NCI-H524 (cell line): ENCODE results near the gene TNF.
A peak's percentile ranks its signal among the peaks of the same experiment; 100 is the strongest.

Experiments
- DNase-seq, 2 experiments: peaks; one replicate each; lab custom pipeline; 2025; lab: John Stamatoyannopoulos, UW

TNF gene

DNA sequence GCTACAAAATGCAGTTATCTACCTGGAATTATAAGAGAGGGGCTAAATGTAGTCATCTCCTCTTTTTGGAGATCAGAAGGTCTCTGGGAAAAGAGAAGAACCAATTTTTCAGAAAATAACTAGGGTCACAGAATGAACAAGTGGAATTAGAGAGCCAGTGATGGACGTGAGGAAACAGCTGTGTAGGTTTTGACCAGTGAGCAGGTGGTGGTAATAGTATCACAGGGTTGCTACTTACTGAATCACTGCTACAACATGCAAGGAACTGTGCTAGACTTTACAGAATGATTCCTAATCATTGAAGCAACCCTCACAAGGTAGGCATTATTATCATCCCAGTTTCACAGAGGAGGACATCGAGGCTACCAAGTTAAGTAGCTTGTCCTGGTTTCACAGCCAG, 30.7 kb upstream of the TNF start:
- no peak for DNase-seq

DNA sequence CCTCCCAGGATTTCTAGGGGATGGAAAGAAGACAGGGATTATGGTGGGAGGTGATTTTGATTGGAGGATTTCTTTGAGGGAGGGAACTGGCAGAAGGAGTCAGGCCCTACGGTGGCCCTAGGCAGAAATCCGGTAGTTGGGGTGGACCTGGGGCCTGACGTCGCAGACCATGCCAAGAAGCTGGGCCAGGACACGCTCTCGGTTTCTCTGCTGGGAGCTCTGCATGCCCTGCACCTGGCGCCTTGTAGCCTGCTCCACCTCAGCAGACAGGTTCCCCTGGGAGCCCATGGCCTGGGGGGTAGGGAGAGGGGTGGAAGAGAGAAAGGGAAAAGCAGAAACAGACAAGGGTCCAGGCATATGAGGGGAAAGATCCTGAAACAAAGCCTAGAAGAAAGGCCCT, 30.1 kb upstream of the TNF start:
- no peak for DNase-seq

DNA sequence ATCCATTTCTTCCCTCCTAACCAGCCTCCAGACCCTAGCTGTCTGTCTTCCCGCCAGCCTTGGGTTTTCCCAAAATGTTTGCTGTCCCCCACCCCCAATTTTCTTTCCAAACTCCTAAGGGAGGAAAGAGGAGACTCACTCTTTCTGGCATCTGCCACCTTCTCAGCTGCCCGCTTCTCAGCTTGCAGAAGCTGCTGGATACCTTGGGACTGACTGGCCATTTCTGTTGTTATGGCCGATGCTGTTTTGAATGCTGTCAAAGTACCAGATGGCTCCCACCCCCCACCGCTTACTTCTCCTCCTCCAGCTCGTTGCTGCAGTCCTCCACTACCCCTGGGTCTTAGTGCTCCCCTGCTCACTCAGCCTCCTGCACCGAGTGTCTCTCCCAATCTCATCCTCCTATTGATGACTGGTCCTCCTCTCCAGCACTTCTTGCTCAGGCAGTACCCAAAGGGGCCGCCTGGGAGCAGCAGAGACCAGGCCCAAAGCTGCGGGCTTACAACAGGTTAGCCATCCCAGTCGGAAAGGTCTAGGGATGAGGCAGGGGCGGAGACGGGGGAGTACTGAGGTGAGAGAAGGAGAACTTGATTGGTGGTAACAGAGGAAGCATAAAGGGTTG, 28.9 kb upstream of the TNF start, which contains the start of gene ATP6V1G2:
ATP6V1G2 (minus strand) TSS at position 270 of the 619 bp plus-strand sequence; CDS start at position 221, 49 bp downstream.
- peak; percentile 91 to 94 for DNase-seq

DNA sequence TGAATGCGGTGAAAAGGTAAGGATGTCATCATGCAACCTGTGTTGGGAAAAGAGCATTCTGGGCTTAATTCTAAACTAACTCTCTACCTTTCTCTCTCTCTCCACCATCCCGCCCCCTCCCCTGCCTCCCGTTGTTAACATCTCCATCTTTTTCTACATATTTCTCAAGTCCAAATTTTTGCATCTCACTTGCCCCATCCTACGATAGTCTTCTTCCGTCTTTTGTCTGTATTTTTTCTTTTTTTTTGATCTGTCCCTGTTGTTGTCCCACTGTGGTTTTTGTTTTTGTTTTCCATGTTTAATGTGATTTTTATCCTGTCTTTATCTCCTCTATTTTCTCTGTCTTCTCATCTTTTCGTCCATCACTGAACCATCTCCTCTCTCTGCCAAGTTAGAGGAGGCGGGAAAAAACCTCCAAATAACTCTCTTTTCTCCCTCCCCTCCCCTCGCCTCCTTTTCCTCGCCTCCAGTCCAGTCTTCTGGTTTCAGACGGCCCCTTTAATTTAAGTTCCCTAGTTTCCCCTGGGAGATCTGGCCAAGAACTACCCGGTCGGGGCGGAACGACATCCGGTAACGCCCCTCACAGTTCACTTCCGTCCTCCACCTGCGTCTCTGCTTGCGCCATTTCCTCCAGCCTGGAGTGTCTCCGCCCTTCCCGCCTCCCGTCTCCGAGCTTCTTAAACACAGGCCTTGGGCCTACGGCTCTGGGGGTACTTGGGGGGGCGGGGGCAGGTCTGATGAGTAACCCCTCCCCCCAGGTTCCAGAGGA, 28.2 kb upstream of the TNF start, which contains the start of gene NFKBIL1:
NFKBIL1 (plus strand) TSS at position 651 of the 769 bp plus-strand sequence; CDS start at position 738, 87 bp downstream.
- DNase-seq, result peak; percentile 95 to 98

DNA sequence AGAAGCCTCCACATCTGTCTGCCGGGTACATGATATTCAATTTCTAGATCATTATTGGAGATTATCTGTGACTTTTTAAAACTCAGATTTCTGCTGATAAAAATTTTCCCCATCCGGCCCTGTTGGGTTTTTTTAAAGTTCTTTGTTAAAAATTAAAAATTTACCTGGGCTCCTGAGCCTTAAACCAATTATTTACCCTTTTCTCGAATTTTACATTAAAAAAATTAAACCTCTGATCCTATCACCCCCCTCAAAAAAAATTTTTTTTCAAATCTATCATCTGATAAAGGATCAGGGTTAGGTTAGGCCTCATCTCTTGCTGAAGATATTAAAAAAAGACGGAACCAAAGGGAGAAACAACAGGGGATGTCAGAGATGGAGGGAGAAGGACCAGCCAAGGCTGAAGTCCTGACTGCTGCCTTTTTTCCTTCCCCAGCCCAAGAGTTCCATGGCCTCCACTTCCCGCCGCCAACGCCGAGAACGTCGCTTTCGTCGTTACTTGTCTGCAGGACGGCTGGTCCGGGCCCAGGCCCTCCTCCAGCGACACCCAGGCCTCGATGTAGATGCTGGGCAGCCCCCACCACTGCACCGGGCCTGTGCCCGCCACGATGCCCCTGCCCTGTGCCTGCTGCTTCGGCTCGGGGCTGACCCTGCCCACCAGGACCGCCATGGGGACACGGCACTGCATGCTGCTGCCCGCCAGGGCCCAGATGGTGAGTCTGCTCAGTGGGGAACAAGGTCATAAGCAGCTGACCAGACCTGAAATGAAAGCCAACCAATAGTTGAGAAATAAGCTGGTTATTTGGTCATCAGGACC, 27.4 kb upstream of the TNF start:
- DNase-seq, result no peak

DNA sequence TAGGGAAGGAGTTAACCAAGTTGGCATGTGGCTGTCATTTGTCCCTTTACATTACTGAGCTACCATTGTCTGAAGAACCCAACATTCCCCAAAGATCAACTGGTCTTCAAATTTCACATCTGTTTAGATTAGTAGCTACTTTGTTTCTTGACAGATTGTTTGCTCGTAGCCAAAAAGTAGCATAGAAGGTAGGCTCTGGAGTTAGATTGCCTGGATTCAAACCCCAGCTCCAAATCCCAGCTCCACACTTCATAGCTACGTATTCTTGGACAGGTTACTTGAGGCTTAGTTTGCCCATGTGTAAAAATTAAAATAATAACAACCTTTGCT, 26.9 kb upstream of the TNF start:
- DNase-seq, result no peak

DNA sequence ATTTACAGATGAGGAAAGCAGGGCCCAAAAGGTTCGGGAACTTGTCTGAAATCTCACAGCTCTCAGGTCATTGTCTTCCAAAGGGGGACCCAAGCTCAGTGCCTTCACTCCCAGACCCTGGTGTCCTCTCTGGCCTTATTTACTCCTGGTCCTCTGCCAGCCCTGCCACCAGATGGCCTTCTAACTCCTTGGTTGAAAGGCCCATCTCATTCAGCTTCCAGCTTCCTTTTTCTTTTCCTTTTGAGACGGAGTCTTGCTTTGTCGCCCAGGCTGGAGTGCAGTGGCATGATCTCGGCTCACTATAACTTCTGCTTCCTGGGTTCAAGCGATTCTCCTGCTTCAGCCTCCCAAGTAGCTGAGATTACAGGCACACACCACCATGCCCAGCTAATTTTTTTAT, 24.0 kb upstream of the TNF start:
- peak; percentile 9 to 47 for DNase-seq

DNA sequence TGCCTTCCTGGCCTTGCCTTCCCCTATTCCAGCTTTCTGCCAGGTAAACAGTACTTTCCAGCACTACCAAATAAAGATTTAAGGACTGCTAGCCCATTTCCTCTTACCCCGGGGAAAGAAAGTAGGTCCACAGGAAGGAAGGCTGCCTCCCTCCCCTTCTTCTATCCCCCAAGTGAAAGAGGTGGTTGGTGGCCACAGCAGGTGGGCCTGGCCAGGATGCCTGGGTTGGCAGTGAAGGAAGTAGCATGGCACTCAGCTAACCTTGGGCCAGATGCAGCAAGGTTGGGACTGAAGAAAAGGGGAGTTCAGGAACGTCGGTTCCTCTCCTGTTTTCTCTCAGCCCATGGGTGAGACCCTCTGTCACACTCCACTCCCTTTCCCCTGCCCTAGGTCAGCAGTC, 19.1 kb upstream of the TNF start:
- no peak for DNase-seq

DNA sequence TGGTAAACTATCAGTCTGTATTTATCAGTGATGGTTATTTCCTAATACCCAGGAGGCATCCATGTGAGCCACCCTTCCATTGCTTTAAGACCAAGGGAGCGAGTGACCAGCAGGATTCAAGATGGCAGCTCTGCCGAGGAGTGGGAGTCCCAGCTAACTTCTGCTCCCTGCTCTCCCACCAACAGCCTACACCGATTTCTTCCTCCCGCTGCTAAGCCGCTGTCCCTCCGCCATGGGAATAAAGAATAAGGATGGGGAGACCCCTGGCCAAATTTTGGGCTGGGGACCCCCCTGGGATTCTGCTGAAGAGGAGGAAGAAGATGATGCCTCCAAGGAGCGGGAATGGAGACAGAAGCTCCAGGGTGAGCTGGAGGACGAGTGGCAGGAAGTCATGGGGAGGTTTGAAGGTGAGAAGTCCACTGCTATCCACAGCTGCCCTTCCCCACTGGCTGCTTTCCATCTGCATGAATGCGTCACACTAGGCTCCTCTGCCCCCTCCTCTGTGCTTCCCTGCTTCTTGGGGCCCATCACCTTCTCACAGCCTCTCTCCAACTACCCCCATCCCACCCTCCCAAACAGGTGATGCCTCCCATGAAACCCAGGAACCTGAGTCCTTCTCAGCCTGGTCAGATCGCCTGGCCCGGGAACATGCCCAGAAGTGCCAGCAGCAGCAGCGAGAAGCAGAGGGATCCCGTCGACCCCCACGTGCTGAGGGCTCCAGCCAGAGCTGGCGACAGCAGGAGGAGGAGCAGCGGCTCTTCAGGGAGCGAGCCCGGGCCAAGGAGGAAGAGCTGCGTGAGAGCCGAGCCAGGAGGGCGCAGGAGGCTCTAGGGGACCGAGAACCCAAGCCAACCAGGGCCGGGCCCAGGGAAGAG, 17.7 kb upstream of the TNF start:
- DNase-seq, result no peak

DNA sequence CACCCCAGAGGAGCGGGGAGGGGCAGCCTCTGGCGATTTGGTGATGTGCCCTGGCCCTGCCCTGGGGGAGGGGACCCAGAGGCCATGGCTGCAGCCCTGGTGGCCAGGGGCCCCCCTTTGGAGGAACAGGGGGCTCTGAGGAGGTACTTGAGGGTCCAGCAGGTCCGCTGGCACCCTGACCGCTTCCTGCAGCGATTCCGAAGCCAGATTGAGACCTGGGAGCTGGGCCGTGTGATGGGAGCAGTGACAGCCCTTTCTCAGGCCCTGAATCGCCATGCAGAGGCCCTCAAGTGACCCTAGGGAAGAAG, 17.1 kb upstream of the TNF start:
- DNase-seq, result no peak

DNA sequence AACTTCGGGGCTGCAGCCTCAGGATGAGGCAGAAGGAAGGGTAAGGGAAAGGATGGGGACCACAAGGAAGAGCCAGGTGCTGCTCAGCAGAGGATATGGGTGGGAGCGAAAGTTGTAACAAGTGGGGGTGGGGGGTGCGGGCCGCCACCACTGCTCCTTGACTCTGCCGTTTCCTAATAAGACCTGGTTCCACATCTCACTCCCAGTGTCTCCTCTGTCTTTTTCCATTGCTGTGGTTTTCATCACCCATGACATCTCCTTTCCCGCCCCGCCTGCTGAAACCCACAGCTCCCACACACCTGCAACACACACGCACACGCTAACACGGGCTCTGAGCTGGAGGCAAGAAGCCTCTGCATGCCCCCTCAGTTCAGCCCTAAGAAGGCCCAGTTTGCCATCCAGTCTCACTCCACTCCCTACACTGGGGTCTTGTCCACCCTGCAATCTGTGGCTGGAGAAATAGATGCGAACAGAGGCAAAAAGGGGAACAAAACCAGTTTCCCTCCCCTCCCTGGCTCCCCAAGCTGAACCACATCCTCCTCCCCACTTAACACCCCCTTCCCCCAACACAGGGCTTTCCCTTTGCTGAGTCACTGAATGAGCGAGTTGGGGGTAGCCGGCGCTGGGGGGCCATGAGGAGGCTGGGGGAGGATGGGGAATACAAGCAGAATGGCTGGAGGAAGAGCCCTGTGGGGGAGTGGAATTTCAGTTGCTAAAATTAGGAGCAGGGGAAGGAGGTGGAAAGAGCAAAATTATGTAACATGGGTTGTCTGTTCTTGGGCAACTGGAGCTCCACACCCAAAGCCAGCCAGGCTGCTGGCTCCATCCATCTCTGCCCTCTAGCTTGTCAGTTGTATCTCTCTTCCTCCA, 16.5 kb upstream of the TNF start:
- DNase-seq, result no peak

DNA sequence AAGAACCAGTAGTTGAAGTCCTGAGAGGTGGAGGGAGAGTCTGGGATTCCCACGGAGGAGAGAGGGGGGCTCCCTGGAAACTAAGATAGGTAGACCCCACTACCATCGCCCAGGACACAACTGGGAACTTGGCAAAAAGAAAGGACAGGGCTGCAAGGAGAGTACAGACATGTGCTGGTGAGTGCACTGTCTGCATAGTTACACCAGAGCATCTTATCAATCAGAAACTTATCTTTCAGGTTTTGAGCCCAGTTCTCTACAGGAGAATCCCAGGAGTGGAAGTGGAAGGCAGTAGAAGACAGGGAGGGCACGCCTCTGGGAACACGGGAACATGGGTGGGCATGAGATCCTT, 15.8 kb upstream of the TNF start:
- no peak for DNase-seq

DNA sequence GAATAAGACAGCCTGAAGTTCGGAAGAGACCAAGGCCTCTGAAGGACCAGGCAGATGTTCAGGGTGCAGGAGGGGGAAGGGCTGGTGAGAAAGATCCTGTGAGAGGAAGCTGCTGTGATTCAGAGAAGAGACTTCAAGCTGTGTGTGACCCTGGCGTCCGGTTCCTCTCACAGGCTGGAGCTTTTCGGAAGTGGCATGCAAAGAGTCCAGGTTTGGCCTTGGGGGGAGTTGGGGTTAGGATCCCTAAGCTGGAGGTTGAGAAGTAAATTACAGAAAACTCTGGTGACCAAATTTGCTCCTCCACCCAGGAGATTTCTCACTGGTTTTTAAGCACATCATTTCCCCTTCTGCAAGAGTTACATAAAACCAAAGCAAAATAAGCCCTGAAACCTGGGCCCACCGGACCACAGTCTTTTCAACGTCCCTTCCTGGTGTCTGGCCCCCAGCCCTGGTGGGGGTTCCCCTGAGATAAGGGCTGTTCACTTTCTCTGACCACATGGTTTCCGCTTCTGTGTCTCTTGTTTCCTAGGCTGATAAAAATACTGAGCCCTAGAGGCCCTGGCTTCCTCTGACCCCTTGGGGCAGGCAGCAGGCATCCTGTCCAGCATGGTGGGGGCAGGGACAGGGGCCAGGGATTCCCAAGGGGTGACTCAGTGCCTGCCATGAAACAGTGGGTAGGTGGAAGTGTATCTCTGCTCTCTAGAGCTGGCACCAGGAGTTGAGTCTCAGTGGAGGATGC, 15.2 kb upstream of the TNF start:
- no peak for DNase-seq

DNA sequence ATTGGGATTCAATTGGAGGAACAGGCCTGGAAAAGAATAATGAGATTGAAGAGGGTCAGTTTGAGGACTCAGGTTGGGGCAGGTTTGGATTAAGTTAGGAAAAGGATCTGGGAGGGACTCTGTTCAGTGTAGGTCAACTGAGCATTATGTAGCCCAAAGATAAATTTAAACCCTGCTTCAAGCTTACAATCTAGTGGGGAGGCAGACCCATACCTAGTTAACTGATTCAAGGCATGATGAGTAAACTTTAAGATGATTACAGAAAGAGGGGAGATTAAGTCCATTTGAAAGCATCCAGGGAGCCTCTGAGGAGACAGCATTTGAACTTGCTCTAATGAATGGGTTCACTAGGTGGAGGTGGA, 14.7 kb upstream of the TNF start:
- no peak for DNase-seq

DNA sequence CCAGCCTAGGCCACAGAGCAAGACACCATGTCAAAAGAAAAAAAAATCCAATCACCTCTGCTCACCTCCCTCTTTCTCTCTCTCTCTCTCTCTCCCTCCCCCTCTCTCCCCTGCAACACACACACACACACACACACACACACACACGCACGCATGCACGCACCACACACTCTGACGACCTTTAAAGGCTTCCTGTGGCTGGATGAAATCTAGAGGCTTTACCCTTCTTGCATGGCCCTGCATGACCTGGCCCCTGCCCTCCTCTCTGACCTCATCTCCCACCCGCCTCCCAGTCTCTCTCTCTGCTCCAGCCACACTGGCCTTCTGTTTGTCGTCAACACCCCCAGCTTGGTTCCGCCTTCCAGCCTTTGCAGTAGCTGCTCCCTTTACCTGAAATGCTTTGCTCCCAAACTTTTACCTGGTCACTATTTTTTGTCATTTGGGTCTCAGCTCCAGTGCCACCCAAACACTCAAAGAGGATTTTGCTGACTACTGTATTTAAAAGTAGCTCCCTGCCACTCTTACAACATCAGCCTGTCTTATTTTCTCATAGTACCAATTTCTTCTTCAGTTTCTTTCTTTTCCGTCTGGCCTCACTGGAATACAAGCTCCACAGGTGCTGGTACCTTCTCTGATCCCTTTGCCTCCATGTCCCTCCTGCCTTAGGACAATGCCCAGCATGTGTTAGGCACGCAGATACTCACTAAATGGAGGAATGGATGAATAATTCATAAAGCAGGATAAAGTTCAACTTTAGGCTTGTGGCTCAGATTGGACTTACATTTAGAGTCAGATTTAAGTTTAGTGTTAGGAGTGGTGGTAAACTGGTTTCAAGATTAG, 7.6 kb upstream of the TNF start:
- no peak for DNase-seq

DNA sequence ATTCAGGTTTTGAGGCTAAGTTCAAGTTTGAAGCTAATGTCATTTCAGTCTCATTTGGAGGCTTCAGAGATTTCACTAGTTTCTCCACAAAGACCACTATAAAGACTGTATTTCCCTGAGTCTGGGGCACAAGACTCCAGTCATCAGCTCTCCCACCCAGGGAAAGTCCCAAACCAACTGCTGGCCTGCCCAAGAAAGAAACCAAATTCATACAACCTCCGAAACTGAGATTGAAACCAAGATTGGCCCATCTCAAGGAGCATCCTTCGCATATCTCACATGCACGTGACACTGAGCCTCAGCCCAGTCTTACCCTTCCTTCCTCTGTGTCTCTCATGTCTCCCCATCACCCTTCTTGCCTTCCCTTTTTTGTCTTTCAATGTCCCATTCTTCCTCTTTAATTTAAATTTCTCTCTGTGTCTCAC, 6.8 kb upstream of the TNF start:
- no peak for DNase-seq

DNA sequence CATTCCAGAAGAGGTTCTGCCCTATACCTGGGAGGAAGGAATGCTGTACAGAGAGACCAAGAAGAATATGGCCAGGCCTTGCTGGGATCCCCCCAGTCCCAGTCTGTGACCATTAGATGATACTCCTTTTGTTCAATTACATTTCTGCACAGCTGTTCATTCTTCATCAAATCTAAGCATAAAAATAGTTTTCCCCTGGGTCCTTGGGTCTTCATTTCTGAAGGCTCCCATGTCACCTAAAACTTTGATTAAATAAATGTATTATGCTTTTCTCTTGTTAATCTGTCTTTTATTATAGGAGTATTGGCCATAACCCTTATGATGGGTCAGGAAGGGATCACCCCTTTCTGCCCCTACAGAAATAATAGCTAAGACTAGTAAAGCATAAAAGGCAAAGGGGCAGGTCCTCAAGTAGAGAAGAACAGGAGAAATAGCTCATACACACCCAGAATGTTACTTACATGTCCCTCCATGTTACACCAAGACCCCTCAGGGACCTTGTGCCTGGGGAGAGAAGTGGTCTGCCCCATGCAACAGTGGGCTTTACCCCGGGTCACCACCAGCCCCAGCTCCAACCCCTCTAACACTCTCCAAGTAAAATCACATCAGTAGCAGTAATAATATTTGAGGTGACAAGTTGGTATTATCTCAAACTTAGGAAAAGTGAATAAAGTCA, 5.4 kb upstream of the TNF start:
- no peak for DNase-seq

DNA sequence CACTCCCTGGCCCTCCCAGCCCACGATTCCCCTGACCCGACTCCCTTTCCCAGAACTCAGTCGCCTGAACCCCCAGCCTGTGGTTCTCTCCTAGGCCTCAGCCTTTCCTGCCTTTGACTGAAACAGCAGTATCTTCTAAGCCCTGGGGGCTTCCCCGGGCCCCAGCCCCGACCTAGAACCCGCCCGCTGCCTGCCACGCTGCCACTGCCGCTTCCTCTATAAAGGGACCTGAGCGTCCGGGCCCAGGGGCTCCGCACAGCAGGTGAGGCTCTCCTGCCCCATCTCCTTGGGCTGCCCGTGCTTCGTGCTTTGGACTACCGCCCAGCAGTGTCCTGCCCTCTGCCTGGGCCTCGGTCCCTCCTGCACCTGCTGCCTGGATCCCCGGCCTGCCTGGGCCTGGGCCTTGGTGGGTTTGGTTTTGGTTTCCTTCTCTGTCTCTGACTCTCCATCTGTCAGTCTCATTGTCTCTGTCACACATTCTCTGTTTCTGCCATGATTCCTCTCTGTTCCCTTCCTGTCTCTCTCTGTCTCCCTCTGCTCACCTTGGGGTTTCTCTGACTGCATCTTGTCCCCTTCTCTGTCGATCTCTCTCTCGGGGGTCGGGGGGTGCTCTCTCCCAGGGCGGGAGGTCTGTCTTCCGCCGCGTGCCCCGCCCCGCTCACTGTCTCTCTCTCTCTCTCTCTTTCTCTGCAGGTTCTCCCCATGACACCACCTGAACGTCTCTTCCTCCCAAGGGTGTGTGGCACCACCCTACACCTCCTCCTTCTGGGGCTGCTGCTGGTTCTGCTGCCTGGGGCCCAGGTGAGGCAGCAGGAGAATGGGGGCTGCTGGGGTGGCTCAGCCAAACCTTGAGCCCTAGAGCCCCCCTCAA, 3.1 kb upstream of the TNF start, which contains the start of gene LTA:
LTA (plus strand) TSS at position 249 of the 871 bp plus-strand sequence; CDS start at position 703, 454 bp downstream.
- no peak for DNase-seq
